ENCODE measurements around the gene CCDC197. TPM values are rescaled to one million over a fixed set of nuclear protein-coding genes. Genes with fewer than 3 reads are reported as not detected.
A peak's percentile ranks its signal among the peaks of the same experiment; 100 is the strongest.

Gene CCDC197
- total RNA-seq, 1 donor from 2014 or later: not detected

- DNase-seq (ENCODE audit: low spot score in 2 of 2): no peak
- FAIRE-seq: no peak
These were observed 20.5 kb upstream of the CCDC197 start, which contains the start of gene ASB2 for GRCh38 chr14:93976477-93977057. Gene ASB2, minus strand, starts transcription at chr14:93976570. Its CDS starts 12,031 bp downstream, at chr14:93964539.

GRCh38 chr14:93977171-93977570 is 19.9 kb upstream of the CCDC197 start:
- FAIRE-seq (no peak), DNase-seq (ENCODE audit: low spot score in 2 of 2) (no peak)

- no peak for FAIRE-seq
- no peak for DNase-seq (ENCODE audit: low spot score in 2 of 2)
These were observed 19.1 kb upstream of the CCDC197 start for GRCh38 chr14:93977790-93978581.

DNA sequence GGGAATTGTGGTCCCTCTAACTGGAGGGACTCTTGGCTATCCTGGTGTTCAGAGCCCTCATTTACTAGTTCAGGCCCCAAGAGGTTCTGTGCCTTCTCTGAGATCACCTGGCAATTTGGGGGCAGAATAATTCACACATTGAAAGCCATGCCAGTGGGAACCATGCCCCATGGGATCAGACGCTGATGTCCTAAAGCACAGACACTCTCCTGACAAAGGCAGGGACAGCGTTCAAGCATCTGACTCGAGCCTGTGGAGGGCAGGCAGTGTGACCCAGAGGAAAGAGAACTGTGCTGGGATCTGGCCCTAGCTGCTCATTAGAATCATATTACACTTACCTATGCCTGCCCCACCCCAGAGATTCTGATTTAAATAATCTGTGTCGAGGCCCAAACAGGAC is 18.4 kb upstream of the CCDC197 start:
- FAIRE-seq: no peak
- DNase-seq (ENCODE audit: low spot score in 2 of 2): no peak

- DNase-seq (ENCODE audit: low spot score in 2 of 2) (peak in 1 of 2 donors; percentile 59), FAIRE-seq (no peak)
These were observed 16.5 kb upstream of the CCDC197 start for GRCh38 chr14:93980456-93981201.

DNA sequence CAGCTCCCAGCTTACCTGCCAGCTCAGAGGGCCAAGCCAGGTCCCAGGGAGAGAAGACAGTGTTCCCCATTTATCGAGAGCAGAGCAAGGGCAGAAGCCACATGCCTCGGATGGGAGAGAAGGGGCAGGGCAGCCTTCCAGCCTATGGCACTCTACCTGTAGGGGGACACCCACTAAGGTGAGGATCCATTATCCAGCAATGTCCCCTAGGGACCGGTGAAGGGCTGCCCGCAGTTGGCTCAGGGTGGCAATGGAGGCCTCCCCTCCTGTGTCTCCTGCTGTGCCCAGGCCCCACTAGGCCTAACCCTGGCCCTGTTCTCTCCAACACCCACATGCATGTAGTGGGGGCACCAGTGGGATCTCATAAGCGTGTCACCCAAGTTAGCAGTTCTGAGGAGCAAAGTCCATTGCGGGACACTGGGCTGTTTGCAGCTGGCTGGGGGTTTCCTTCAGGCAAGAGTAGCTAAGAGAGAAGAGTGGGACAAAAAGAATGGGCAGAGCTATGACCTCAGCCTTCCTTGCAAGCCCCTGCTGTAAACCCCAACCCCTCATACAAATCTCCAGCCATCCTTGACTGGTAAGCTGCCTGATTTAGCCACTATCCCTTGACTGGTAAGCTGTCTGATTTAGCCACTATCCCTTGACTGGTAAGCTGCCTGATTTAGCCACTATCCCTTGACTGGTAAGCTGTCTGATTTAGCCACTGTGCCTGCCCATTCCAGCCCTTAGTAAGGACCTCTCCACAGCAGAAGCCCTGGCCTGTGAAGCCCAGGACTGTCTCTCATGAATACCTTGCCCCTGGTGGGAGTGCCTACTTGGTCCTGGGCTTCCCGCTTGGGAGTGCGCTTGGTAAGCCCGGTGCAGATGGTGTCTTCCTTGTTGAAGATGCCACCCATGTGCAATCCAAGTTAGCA is 15.5 kb upstream of the CCDC197 start:
- no peak for FAIRE-seq
- no peak for DNase-seq (ENCODE audit: low spot score in 2 of 2)

GRCh38 chr14:93982230-93983007 is 14.7 kb upstream of the CCDC197 start:
- DNase-seq (ENCODE audit: low spot score in 2 of 2) (no peak), FAIRE-seq (no peak)

- DNase-seq (ENCODE audit: low spot score in 2 of 2) (no peak), FAIRE-seq (no peak)
These were observed 13.0 kb upstream of the CCDC197 start for GRCh38 chr14:93984070-93984469.

GRCh38 chr14:93984987-93985410 is 12.1 kb upstream of the CCDC197 start:
- DNase-seq (ENCODE audit: low spot score in 2 of 2) (peak in 1 of 2 donors; percentile 64), FAIRE-seq (no peak)

GRCh38 chr14:93986955-93987354 is 10.1 kb upstream of the CCDC197 start:
- FAIRE-seq (no peak), DNase-seq (ENCODE audit: low spot score in 2 of 2) (no peak)

DNA sequence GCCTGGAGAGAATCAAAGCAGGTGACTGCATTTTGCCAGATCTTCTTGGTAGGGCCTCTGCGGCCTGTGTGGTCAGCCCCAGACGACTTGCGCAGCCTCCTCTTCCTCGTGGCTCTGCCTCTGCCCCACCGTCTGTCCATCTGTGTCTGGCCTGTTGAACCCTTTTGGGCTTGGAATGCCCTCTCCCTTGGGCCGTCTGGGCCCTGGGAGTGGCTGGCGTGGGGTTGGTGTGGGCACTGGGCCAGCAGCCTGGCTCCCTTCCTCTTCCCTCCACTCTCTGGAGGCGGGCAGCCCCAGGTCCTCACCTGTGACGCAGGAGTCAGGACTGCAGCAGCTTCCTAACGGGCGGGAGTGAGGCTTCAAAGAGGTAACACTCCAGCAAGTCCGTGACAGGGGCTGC is 9.7 kb upstream of the CCDC197 start:
- FAIRE-seq (no peak), DNase-seq (ENCODE audit: low spot score in 2 of 2) (no peak)

GRCh38 chr14:93987815-93988476 is 9.2 kb upstream of the CCDC197 start:
- DNase-seq (ENCODE audit: low spot score in 2 of 2): no peak
- FAIRE-seq: no peak

DNA sequence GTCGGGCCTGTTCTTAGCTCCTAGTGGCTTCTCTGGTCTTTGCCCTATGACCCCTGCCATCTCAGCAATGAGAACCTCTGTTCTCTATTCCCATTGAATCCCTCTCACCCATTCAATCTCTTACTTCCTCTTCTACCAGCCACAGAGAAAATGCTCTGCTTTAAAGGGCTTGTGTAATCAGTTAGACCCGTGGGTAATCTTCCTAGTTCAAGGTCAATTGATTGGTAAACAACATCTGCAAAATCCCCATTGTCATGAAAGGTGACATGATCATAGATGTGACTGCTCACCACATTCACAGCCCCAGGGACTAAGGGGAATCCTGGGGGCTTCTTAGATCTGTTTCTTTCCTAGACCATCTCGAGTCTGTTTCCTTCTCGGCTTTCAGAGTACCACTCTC is 7.2 kb upstream of the CCDC197 start:
- DNase-seq (ENCODE audit: low spot score in 2 of 2) (no peak), FAIRE-seq (no peak)

- no peak for DNase-seq (ENCODE audit: low spot score in 2 of 2)
- no peak for FAIRE-seq
These were observed 5.9 kb upstream of the CCDC197 start for GRCh38 chr14:93991212-93991611.

- DNase-seq (ENCODE audit: low spot score in 2 of 2) (no peak), FAIRE-seq (no peak)
These were observed 5.5 kb upstream of the CCDC197 start for GRCh38 chr14:93991649-93992048.

DNA sequence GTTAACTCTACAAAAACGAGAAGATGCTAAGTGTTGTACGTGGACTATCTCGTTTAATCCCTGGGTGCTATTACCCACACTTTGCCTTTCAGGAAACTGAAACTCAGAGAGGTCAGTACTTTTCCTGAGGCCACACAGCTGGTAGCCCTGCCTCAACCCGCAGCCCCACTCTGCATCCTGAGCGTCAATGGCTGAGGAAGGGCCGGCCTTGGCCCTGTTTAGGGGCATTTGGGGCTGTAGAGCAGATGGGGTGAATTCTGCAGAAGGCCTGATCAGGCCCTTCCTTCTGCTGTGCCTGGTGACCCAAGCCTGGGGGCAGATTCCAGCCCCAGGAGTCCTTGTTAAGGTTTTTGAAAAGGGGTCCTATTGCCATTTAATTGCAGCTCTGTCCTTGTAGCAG is 3.7 kb upstream of the CCDC197 start:
- DNase-seq (ENCODE audit: low spot score in 2 of 2) (no peak), FAIRE-seq (no peak)

- peak; percentile 37 to 61 for DNase-seq (ENCODE audit: low spot score in 2 of 2)
- no peak for FAIRE-seq
These were observed 2.0 kb upstream of the CCDC197 start for GRCh38 chr14:93994919-93995682.

DNA sequence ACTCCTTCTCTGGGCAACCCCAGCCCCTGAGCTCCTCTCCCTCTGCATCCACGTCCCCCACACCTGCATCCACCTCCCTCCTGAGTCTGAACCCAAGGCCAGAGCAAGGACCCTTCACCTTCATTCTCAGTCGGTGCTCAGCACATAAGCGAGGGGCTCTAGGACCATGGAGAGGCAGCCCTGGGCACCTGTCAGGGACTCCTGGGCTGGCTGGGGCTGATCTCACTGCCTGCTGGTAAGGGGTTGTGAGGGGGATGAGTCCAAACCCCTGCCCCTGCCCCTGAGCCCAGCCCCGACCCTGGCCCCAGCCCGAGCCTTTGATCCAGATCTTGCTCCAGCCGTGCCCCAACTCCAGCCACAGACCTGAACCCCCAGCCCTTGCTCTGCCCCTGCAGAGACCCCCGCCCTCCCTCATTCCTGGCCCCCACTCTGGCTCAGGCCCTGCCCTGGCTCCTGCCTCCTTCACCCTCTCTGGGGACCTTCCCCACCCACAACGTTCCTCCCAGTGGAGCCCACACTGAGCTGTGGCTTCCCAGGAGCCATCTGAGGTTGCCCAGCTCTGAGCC is 888 bp upstream of the CCDC197 start:
- DNase-seq (ENCODE audit: low spot score in 2 of 2): no peak
- no peak for FAIRE-seq
